A549 (cell line): ENCODE measurements around the gene AQP6. TPM values are rescaled to one million over a fixed set of nuclear protein-coding genes. Genes with fewer than 3 reads are reported as not detected.

Experiments
- ATAC-seq, 2 experiments: fragments of 200-7000 bp in 1 of 2; fragments of >200 bp in 1 of 2; cut with Nextera tagmentation in 1 of 2; cut with Tn5 transposase in 1 of 2; 3 replicates each; pipeline versions ENCODE4 v1.8.0 to v1.9.1; 2018 to 2020; ENCODE audit warnings: mild to moderate bottlenecking in 1 of 2, moderate library complexity in 1 of 2
- CTCF ChIA-PET: fragments of 300-600 bp; sonication (Branson Sonifier 250); formaldehyde crosslinking; extraction: SDS; loops from one replicate; lab custom pipeline; 2021; ENCODE audit warnings: antibody characterized with exemption, inconsistent platforms; lab: Yijun Ruan, JAX
- POLR2A ChIA-PET: fragments of 350-600 bp; formaldehyde crosslinking; extraction: SDS; loops from one replicate; lab custom pipeline; 2021; ENCODE audit warnings: antibody characterized with exemption, inconsistent platforms; lab: Yijun Ruan, JAX
- DNase-seq, 2 experiments: peaks; one replicate each; pipeline versions ENCODE4 v3.0.0 to v3.0.0-alpha.2; 2011 to 2016; ENCODE audit warnings: low read depth in 1 of 2, low spot score in 1 of 2
- FAIRE-seq: peaks from 2 replicates; lab custom pipeline; 2011; peaks lifted over from hg19 to GRCh38; lab: Jason Lieb, UNC
- H3K27ac ChIP-seq, 2 experiments: fragments of >200 bp; sonication (Bioruptor Twin); formaldehyde crosslinking; 3 replicates each; pipeline ENCODE4 v1.5.1; 2016 to 2017
- H3K4me1 ChIP-seq: fragments of >200 bp; sonication (Bioruptor Twin); formaldehyde crosslinking; 3 replicates; pipeline ENCODE4 v1.6.1; 2016
- H3K4me2 ChIP-seq: fragments of >200 bp; sonication (Bioruptor Twin); formaldehyde crosslinking; 3 replicates; pipeline ENCODE4 v1.6.1; 2016
- H3K4me3 ChIP-seq: fragments of >200 bp; sonication (Bioruptor Twin); formaldehyde crosslinking; 3 replicates; pipeline ENCODE4 v1.5.1; 2016
- H3K9me3 ChIP-seq: fragments of >200 bp; sonication (Bioruptor Twin); formaldehyde crosslinking; 3 replicates; pipeline ENCODE4 v1.6.1; 2016
- CEBPB ChIP-seq, 2 experiments: fragments of >200 bp in 1 of 2; sonication (Bioruptor Twin) in 1 of 2; formaldehyde crosslinking in 1 of 2; IDR thresholded peaks; 2 replicates each; pipeline ENCODE4 v1.6.1; 2012 to 2016
- CHD2 ChIP-seq: fragments of 150-350 bp; IDR thresholded peaks from 2 replicates; pipeline ENCODE4 v1.6.1; 2014; ENCODE audit warnings: low read length; ENCODE audit not compliant: partially characterized antibody
- CHD4 ChIP-seq: fragments of 200-600 bp; sonication (generic); IDR thresholded peaks from 2 replicates; pipeline ENCODE4 v1.6.1; 2016; ENCODE audit warnings: antibody characterized with exemption, mild to moderate bottlenecking, borderline replicate concordance
- EHMT2 ChIP-seq: fragments of 200-600 bp; sonication (generic); IDR thresholded peaks from 2 replicates; pipeline ENCODE4 v1.6.1; 2016; ENCODE audit warnings: antibody characterized with exemption, low read depth, mild to moderate bottlenecking, moderate library complexity
- EP300 ChIP-seq, 2 experiments: fragments of >200 bp; sonication (Bioruptor Twin); formaldehyde crosslinking; IDR thresholded peaks; 2 replicates in 1 of 2; 3 replicates in 1 of 2; pipeline ENCODE4 v1.6.1; 2016 to 2017
- ESRRA ChIP-seq: fragments of 150-350 bp; IDR thresholded peaks from 2 replicates; pipeline ENCODE4 v1.6.1; 2014; ENCODE audit warnings: mild to moderate bottlenecking, low read length, borderline replicate concordance
- GATA3 ChIP-seq: IDR thresholded peaks from 2 replicates; pipeline ENCODE4 v1.6.1; 2012; ENCODE audit warnings: borderline replicate concordance
- HDAC2 ChIP-seq: fragments of 200-600 bp; sonication (generic); IDR thresholded peaks from 2 replicates; pipeline ENCODE4 v1.6.1; 2016
- HOXB13 ChIP-seq: fragments of 250-450 bp; sonication (Bioruptor Pico); IDR thresholded peaks from 2 replicates; pipeline ENCODE4 v1.5.0; 2020; ENCODE audit warnings: low read depth, mild to moderate bottlenecking, moderate library complexity
- HOXB5 ChIP-seq: fragments of 250-450 bp; sonication (Bioruptor Pico); IDR thresholded peaks from 2 replicates; pipeline ENCODE4 v1.5.0; 2020; ENCODE audit warnings: mild to moderate bottlenecking, moderate library complexity
- JUN ChIP-seq, 2 experiments: fragments of >200 bp; sonication (Bioruptor Twin); formaldehyde crosslinking; IDR thresholded peaks; 2 replicates in 1 of 2; 3 replicates in 1 of 2; pipeline ENCODE4 v1.6.1; 2016 to 2017
- NFE2L2 ChIP-seq: fragments of 150-350 bp; conservative IDR thresholded peaks from 2 replicates; pipeline ENCODE4 v1.6.1; 2014; ENCODE audit warnings: low read length
- NR3C1 ChIP-seq: fragments of >200 bp; sonication (Bioruptor Twin); formaldehyde crosslinking; IDR thresholded peaks from 3 replicates; pipeline ENCODE4 v1.6.1; 2017
- PHF8 ChIP-seq: fragments of 200-600 bp; sonication (generic); IDR thresholded peaks from 2 replicates; pipeline ENCODE4 v1.6.1; 2016; ENCODE audit warnings: low read depth, mild to moderate bottlenecking, antibody characterized with exemption, moderate library complexity, borderline replicate concordance
- POLR2AphosphoS2 ChIP-seq: conservative IDR thresholded peaks from 2 replicates; pipeline ENCODE4 v1.6.1; 2012; ENCODE audit warnings: low read length, improper control_type of control experiment, inconsistent platforms
- RARB ChIP-seq: fragments of 250-450 bp; sonication (Bioruptor Pico); IDR thresholded peaks from 2 replicates; pipeline ENCODE4 v1.8.0; 2021; ENCODE audit warnings: mild to moderate bottlenecking, moderate library complexity
- RFX5 ChIP-seq: fragments of 450-650 bp; IDR thresholded peaks from 2 replicates; pipeline ENCODE4 v1.7.1; 2014; ENCODE audit warnings: antibody characterized with exemption, mild to moderate bottlenecking, moderate library complexity
- ZNF302 ChIP-seq: fragments of 250-450 bp; sonication (Bioruptor Pico); IDR thresholded peaks from 2 replicates; pipeline ENCODE4 v1.9.0; 2021; ENCODE audit warnings: inconsistent platforms, mild to moderate bottlenecking, moderate library complexity
- WGBS: methylation state at CpG from one replicate; pipeline ENCODE4 v1.1.6; 2017; ENCODE audit errors: missing lambda C conversion rate; 5-methylcytosine and 5-hydroxymethylcytosine counted together
- polyA plus RNA-seq, 4 experiments: library from polyadenylated mRNA; depleted of rRNA in 3 of 4; stranded (reverse); fragments of >200 nt; fragmentation: RNase III in 1 of 4; extraction: RNeasy Plus Mini Kit Qiagen cat#74134 plus additional on column Dnase treatment in 1 of 4; gene quantifications; 2 replicates in 3 of 4; 3 replicates in 1 of 4; pipeline ENCODE4 v1.2.3, GENCODE V29; 2011 to 2017
- TF ChIP-seq, protein P1 (sequence below): fragments of 250-450 bp; sonication (Bioruptor Pico); IDR thresholded peaks from 2 replicates; pipeline ENCODE4 v1.5.0; 2021; ENCODE audit warnings: mild to moderate bottlenecking, moderate library complexity, borderline replicate concordance
- TF ChIP-seq, protein P2 (sequence below): fragments of 150-350 bp; IDR thresholded peaks from 2 replicates; pipeline ENCODE4 v1.6.1; 2014; ENCODE audit warnings: low read depth, mild to moderate bottlenecking, low read length
- TF ChIP-seq, protein P3 (sequence below): IDR thresholded peaks from 2 replicates; pipeline ENCODE4 v1.6.1; 2012; ENCODE audit warnings: low read depth, borderline replicate concordance
- TF ChIP-seq, protein P4 (sequence below): fragments of >200 bp; sonication (Bioruptor Twin); formaldehyde crosslinking; IDR thresholded peaks from 2 replicates; pipeline ENCODE4 v1.6.1; 2016
- TF ChIP-seq, protein P5 (sequence below): fragments of >200 bp; sonication (Bioruptor Twin); formaldehyde crosslinking; IDR thresholded peaks from 3 replicates; pipeline ENCODE4 v1.5.1; 2016

AQP6 gene
- polyA plus RNA-seq, 2 of the 4 experiments (the other 2 are of a cell fraction): 0.05 TPM; not detected in 1

DNA sequence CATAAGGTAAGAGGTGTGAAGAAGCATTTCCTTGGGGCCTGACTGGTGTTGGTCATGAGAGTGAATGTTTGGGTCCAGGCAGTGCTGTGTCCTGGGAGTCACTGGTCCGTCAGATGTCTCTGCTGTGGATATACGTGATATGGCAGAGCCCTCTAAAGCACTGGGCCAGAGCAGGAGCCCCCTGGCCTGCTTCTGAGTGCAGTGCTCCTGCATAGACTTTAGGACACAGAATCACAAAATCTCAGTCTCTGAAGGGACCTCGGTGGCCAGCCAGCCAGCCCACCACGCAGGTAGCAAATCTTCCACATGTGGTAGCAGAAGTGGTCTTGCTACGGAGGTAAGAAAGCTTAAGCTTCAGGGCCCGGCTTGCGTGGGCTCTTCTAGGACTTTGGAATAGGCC, 40.7 kb upstream of the AQP6 start (continued):
- TF ChIP-seq, protein P1, sequence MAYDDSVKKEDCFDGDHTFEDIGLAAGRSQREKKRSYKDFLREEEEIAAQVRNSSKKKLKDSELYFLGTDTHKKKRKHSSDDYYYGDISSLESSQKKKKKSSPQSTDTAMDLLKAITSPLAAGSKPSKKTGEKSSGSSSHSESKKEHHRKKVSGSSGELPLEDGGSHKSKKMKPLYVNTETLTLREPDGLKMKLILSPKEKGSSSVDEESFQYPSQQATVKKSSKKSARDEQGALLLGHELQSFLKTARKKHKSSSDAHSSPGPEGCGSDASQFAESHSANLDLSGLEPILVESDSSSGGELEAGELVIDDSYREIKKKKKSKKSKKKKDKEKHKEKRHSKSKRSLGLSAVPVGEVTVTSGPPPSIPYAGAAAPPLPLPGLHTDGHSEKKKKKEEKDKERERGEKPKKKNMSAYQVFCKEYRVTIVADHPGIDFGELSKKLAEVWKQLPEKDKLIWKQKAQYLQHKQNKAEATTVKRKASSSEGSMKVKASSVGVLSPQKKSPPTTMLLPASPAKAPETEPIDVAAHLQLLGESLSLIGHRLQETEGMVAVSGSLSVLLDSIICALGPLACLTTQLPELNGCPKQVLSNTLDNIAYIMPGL (CRISPR knock-in tag): no peak
- no peak for TF ChIP-seq EP300 (IDR thresholded peaks at IDR 0.05)

DNA sequence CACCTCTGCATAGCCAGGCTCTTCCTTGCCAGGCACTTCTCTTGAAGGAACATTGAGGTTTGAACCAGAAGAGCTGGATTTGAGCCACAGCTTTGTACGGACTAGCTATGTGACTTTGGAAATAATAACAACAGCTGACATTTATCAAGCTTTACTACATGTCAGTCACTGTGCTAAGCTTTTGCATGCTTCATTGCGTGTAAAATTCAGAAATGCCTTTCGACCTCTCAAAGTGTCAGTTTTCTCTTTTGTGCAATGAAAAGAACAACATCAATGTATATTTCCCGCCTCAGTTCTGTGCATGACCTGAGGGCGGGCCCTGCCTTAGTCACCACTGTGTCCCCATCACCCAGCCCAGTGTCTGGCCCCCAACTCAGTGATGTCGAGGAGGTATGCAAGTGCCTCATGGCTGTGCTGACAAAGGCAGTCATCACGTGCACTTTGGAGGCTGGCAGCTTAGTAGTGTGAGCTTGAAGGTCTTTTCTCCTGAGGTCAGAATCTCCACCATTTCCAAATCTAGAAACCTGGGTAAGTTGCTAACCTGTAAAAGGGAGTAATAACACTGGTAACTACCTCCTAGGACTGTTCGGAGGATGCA, 40.1 kb upstream of the AQP6 start:
- CTCF ChIA-PET: interaction anchor here (0.9 to 5.9 kb wide), 7 partner anchors 10 to 107 kb away, joined by 3 to 45 read pairs (median 6); no protein-coding TSS in a partner anchor
- WGBS: 82% methylated on average over 8 of the region's 8 CpGs
- POLR2A ChIA-PET: no interaction called here

DNA sequence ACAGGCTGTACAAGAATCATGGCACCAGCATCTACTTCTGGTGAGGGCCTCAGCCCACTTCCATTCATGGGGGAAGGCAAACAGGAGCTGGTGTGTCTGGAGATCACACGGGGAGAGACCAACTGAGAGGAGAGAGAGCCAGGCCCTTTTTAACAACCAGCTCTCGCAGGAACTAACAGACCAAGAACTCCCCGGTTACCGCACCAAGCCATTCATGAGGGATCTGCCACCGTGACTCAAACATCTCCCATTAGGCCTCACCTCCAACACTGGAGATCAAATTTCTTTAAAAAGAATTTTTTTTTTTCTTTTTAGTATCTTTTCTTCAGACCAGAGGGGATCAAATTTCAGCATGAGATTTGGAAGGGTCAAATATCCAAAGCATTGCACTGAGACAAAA, 39.0 kb upstream of the AQP6 start:
- H3K27ac ChIP-seq: no peak overlapping the region
- no peak overlapping the region for H3K4me2 ChIP-seq
- TF ChIP-seq, protein P1 (CRISPR knock-in tag): no peak
- TF ChIP-seq, protein P2, sequence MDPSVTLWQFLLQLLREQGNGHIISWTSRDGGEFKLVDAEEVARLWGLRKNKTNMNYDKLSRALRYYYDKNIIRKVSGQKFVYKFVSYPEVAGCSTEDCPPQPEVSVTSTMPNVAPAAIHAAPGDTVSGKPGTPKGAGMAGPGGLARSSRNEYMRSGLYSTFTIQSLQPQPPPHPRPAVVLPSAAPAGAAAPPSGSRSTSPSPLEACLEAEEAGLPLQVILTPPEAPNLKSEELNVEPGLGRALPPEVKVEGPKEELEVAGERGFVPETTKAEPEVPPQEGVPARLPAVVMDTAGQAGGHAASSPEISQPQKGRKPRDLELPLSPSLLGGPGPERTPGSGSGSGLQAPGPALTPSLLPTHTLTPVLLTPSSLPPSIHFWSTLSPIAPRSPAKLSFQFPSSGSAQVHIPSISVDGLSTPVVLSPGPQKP: no peak
- TF ChIP-seq RFX5: no peak
- TF ChIP-seq HOXB5 (CRISPR knock-in tag): no peak
- TF ChIP-seq CHD4: no peak
- TF ChIP-seq, protein P3, sequence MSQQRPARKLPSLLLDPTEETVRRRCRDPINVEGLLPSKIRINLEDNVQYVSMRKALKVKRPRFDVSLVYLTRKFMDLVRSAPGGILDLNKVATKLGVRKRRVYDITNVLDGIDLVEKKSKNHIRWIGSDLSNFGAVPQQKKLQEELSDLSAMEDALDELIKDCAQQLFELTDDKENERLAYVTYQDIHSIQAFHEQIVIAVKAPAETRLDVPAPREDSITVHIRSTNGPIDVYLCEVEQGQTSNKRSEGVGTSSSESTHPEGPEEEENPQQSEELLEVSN: no peak
- TF ChIP-seq EHMT2: no peak
- TF ChIP-seq ZNF302 (CRISPR knock-in tag): no peak
- TF ChIP-seq HDAC2: no peak
- no peak for TF ChIP-seq GATA3
- no peak for TF ChIP-seq ESRRA
- TF ChIP-seq HOXB13 (CRISPR knock-in tag): no peak
- TF ChIP-seq NFE2L2: no peak
- TF ChIP-seq JUN (IDR thresholded peaks at IDR 0.05): no peak
- no peak for TF ChIP-seq NR3C1
- TF ChIP-seq, all 56 proteins: peak for 0
- Histone ChIP-seq H3K4me3 (no peak overlapping the region), H3K9me3 (no peaks in the 10 kb centered on the region), H3K4me1 (peaks cover 7% of the 10 kb centered on the region; the same call in 2 of the 3 replicates)
- POLR2A ChIA-PET: no interaction called here
- FAIRE-seq (no peak), ATAC-seq (no peak), DNase-seq (no peak)
- CTCF ChIA-PET: interaction anchor here (0.6 to 5.9 kb wide), 7 partner anchors 8 to 1935 kb away, joined by 3 to 45 read pairs (median 6); no protein-coding TSS in a partner anchor
- 85% methylated on average over 5 of the region's 5 CpGs for WGBS

More for the DNA sequence above, 40.1 kb upstream of the AQP6 start:
- ATAC-seq: no peak
- peaks cover 7% of the 10 kb centered on the region; the same call in 2 of the 3 replicates for H3K4me1 ChIP-seq
- H3K4me3 ChIP-seq: no peak overlapping the region
- H3K9me3 ChIP-seq: no peaks in the 10 kb centered on the region
- DNase-seq: no peak
- no peak overlapping the region for H3K4me2 ChIP-seq
- H3K27ac ChIP-seq: no peak overlapping the region
- FAIRE-seq: no peak
- TF ChIP-seq NFE2L2 (no peak), HOXB5 (CRISPR knock-in tag) (no peak), CHD2 (no peak), POLR2AphosphoS2 (no peak), PHF8 (no peak), RARB (no peak), HDAC2 (no peak), CEBPB (IDR thresholded peaks at IDR 0.05) (no peak)
- TF ChIP-seq, protein P4, sequence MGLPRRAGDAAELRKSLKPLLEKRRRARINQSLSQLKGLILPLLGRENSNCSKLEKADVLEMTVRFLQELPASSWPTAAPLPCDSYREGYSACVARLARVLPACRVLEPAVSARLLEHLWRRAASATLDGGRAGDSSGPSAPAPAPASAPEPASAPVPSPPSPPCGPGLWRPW: no peak
- TF ChIP-seq, protein P5, sequence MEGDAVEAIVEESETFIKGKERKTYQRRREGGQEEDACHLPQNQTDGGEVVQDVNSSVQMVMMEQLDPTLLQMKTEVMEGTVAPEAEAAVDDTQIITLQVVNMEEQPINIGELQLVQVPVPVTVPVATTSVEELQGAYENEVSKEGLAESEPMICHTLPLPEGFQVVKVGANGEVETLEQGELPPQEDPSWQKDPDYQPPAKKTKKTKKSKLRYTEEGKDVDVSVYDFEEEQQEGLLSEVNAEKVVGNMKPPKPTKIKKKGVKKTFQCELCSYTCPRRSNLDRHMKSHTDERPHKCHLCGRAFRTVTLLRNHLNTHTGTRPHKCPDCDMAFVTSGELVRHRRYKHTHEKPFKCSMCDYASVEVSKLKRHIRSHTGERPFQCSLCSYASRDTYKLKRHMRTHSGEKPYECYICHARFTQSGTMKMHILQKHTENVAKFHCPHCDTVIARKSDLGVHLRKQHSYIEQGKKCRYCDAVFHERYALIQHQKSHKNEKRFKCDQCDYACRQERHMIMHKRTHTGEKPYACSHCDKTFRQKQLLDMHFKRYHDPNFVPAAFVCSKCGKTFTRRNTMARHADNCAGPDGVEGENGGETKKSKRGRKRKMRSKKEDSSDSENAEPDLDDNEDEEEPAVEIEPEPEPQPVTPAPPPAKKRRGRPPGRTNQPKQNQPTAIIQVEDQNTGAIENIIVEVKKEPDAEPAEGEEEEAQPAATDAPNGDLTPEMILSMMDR: no peak
